ENCODE data around the gene NOS1.

Gene NOS1

GRCh38 chr12:117165342-117165741 is 196.1 kb downstream of the NOS1 start:
- DNase-seq (ENCODE audit: insufficient read length, low spot score) (no peak), FAIRE-seq (no peak)
- TF ChIP-seq SPI1 (IDR thresholded peaks at IDR 0.05; ENCODE audit: low read depth, low read length) = no peak

- FAIRE-seq = no peak
- DNase-seq (ENCODE audit: insufficient read length, low spot score) = no peak
- no peak for TF ChIP-seq TAF1 (IDR thresholded peaks at IDR 0.05; ENCODE audit: low read depth, low read length)
Observed at GRCh38 chr12:117162633-117163032, 198.8 kb downstream of the NOS1 start.

- no peak for FAIRE-seq
- TF ChIP-seq PAX5 (IDR thresholded peaks at IDR 0.05; ENCODE audit: insufficient read depth, low read length, severe bottlenecking) = no peak
- no peak for TF ChIP-seq TAF1 (IDR thresholded peaks at IDR 0.05; ENCODE audit: low read depth, low read length)
- no peak for TF ChIP-seq POU2F2 (IDR thresholded peaks at IDR 0.05; ENCODE audit: low read depth, low read length)
- no peak for TF ChIP-seq POLR2AphosphoS5 (IDR thresholded peaks at IDR 0.05; ENCODE audit: low read depth, low read length)
- no peak for TF ChIP-seq SPI1 (IDR thresholded peaks at IDR 0.05; ENCODE audit: low read depth, low read length)
- no peak for TF ChIP-seq POLR2A (IDR thresholded peaks at IDR 0.05; ENCODE audit: low read depth, low read length)
- no peak for DNase-seq (ENCODE audit: insufficient read length, low spot score)
Observed at GRCh38 chr12:117162167-117162539, 199.3 kb downstream of the NOS1 start.

- no peak for DNase-seq (ENCODE audit: insufficient read length, low spot score)
- FAIRE-seq = no peak
- TF ChIP-seq POLR2A (IDR thresholded peaks at IDR 0.05; ENCODE audit: low read depth, low read length) (no peak), POU2F2 (IDR thresholded peaks at IDR 0.05; ENCODE audit: low read depth, low read length) (no peak), TAF1 (IDR thresholded peaks at IDR 0.05; ENCODE audit: low read depth, low read length) (no peak)
Observed at GRCh38 chr12:117161460-117162166, 199.8 kb downstream of the NOS1 start.

GRCh38 chr12:117159674-117160073 is 201.8 kb downstream of the NOS1 start:
- TF ChIP-seq POLR2A (IDR thresholded peaks at IDR 0.05; ENCODE audit: low read depth, low read length) (no peak), TAF1 (IDR thresholded peaks at IDR 0.05; ENCODE audit: low read depth, low read length) (no peak), POLR2AphosphoS5 (IDR thresholded peaks at IDR 0.05; ENCODE audit: low read depth, low read length) (no peak), POU2F2 (IDR thresholded peaks at IDR 0.05; ENCODE audit: low read depth, low read length) (no peak), PAX5 (IDR thresholded peaks at IDR 0.05; ENCODE audit: insufficient read depth, low read length, severe bottlenecking) (no peak), SPI1 (IDR thresholded peaks at IDR 0.05; ENCODE audit: low read depth, low read length) (no peak)
- DNase-seq (ENCODE audit: insufficient read length, low spot score) = no peak
- no peak for FAIRE-seq

- TF ChIP-seq POU2F2 (IDR thresholded peaks at IDR 0.05; ENCODE audit: low read depth, low read length) (no peak), SPI1 (IDR thresholded peaks at IDR 0.05; ENCODE audit: low read depth, low read length) (no peak), POLR2AphosphoS5 (IDR thresholded peaks at IDR 0.05; ENCODE audit: low read depth, low read length) (no peak), PAX5 (IDR thresholded peaks at IDR 0.05; ENCODE audit: insufficient read depth, low read length, severe bottlenecking) (no peak), POLR2A (IDR thresholded peaks at IDR 0.05; ENCODE audit: low read depth, low read length) (no peak), TAF1 (IDR thresholded peaks at IDR 0.05; ENCODE audit: low read depth, low read length) (no peak)
- DNase-seq (ENCODE audit: insufficient read length, low spot score) (no peak), FAIRE-seq (no peak)
Observed at GRCh38 chr12:117158911-117159553, 202.4 kb downstream of the NOS1 start.
